Vagina (tissue), 2 donors: ENCODE measurements around the gene NDUFB5.

Experiments used
- POLR2A ChIP-seq, 2 donors: fragments of 450-650 bp; IDR thresholded peaks; one replicate each; pipeline ENCODE4 v1.6.1; 2017; ENCODE audit warnings: antibody characterized with exemption in 2 of 2, mild to moderate bottlenecking in 2 of 2, moderate library complexity in 2 of 2
- POLR2AphosphoS5 ChIP-seq, 2 donors: sonication (generic); formaldehyde crosslinking; IDR thresholded peaks; one replicate each; pipeline ENCODE4 v1.9.0; 2017; ENCODE audit warnings: antibody characterized with exemption in 2 of 2, mild to moderate bottlenecking in 2 of 2, low read depth in 1 of 2; ENCODE audit not compliant: insufficient read depth in 1 of 2
- TF ChIP-seq, protein P1 (sequence below), 3 experiments: fragments of 450-650 bp in 2 of 3; fragments of 200-600 bp in 1 of 3; sonication (generic) in 1 of 3; IDR thresholded peaks; one replicate each; pipeline ENCODE4 v1.5.1; 2017 to 2019; ENCODE audit warnings: antibody characterized with exemption in 3 of 3, mild to moderate bottlenecking in 2 of 3, moderate library complexity in 2 of 3

DNA sequence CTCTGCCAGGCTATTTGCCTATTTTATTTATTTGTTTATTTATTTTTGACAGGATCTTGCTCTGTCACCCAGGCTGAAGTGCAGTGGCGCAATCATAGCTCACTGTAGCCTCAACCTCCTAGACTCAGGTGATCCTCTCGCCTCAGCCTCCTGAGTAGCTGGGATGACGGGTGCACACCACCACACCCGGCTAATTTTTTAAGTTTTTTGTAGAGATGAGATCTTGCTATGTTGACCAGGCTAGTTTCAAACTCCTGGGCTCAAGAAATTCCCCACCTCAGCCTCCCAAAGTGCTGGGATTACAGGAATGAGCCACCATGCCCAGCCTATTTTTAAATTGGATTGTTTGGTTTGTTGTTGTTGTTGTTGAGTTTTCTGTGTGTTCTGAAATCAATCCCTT, 5.5 kb downstream of the NDUFB5 start:
- TF ChIP-seq, protein P1, sequence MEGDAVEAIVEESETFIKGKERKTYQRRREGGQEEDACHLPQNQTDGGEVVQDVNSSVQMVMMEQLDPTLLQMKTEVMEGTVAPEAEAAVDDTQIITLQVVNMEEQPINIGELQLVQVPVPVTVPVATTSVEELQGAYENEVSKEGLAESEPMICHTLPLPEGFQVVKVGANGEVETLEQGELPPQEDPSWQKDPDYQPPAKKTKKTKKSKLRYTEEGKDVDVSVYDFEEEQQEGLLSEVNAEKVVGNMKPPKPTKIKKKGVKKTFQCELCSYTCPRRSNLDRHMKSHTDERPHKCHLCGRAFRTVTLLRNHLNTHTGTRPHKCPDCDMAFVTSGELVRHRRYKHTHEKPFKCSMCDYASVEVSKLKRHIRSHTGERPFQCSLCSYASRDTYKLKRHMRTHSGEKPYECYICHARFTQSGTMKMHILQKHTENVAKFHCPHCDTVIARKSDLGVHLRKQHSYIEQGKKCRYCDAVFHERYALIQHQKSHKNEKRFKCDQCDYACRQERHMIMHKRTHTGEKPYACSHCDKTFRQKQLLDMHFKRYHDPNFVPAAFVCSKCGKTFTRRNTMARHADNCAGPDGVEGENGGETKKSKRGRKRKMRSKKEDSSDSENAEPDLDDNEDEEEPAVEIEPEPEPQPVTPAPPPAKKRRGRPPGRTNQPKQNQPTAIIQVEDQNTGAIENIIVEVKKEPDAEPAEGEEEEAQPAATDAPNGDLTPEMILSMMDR (IDR thresholded peaks at IDR 0.05), result no peak
- TF ChIP-seq POLR2AphosphoS5 (IDR thresholded peaks at IDR 0.05; ENCODE audit: insufficient read depth in 1 of 2, low read depth in 1 of 2), result no peak
- TF ChIP-seq POLR2A (IDR thresholded peaks at IDR 0.05), result no peak
